ENCODE measurements around the gene ZNF385A.
A peak's percentile ranks its signal among the peaks of the same experiment; 100 is the strongest.

DNA sequence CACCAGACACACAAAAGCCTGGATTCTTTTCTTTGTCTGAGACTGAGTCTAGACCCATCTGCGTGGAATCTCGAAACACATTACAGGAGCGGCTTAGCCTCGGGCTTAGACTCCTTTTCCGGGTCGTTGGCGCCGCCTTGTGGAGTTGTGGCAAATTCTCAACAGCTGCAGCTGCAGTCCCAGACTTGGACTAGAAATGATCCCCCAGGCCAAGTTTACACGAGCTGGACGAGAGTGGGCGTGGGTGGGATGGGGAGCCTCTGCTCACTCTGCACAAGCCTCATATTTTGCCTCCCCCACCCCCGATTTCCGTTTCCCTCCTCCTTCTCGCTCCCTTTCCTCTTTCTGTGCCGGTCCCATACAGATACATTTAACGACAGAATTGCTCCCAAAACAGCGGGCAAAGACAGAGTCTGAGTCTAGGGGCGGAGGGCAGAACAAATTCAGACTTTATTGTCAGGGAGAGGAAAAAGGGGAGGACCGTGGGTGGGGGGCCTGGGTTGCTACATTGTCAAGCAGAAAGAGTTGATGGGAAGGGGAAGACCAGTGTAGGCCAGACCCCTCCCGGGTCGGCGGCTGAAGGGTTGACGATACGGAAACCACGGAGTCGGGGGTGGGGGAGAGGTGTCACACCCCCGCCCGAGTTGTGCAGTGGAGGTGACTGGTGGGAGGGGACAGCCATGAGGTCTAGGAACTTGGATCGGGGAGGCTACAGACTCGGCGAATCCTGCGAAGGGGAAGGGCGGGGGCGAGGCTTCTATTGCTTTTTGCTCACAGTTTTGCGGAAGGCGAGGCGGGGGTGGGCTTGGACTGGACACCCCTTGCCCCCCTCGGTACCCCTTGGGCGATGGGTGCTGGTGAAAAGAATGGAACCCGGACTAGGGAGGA lies 15.6 kb downstream of the ZNF385A start:
- TF ChIP-seq, protein P1, sequence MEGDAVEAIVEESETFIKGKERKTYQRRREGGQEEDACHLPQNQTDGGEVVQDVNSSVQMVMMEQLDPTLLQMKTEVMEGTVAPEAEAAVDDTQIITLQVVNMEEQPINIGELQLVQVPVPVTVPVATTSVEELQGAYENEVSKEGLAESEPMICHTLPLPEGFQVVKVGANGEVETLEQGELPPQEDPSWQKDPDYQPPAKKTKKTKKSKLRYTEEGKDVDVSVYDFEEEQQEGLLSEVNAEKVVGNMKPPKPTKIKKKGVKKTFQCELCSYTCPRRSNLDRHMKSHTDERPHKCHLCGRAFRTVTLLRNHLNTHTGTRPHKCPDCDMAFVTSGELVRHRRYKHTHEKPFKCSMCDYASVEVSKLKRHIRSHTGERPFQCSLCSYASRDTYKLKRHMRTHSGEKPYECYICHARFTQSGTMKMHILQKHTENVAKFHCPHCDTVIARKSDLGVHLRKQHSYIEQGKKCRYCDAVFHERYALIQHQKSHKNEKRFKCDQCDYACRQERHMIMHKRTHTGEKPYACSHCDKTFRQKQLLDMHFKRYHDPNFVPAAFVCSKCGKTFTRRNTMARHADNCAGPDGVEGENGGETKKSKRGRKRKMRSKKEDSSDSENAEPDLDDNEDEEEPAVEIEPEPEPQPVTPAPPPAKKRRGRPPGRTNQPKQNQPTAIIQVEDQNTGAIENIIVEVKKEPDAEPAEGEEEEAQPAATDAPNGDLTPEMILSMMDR (IDR thresholded peaks at IDR 0.05), result peak; percentile 67 to 89 (median 83)
- TF ChIP-seq POLR2A (IDR thresholded peaks at IDR 0.05), result no peak
